Measurements from ENCODE around the gene TCEA2.
A peak's percentile ranks its signal among the peaks of the same experiment; 100 is the strongest.

- TF ChIP-seq CTCF (IDR thresholded peaks at IDR 0.05; ENCODE audit: poor library complexity, severe bottlenecking) (peak; percentile 71), POLR2AphosphoS5 (IDR thresholded peaks at IDR 0.05) (no peak)
These were observed 24.3 kb upstream of the TCEA2 start for GRCh38 chr20:64038565-64039292.
